ENCODE measurements around the gene ANTXRL. TPM values are rescaled to one million over a fixed set of nuclear protein-coding genes. Genes with fewer than 3 reads are reported as not detected.
"Not testable (repeated sequence)": the region's sequence is repeated elsewhere in the genome, so short reads cannot be mapped to it uniquely, and the experiment has no call there.

The ANTXRL gene
- total RNA-seq, 2 experiments from 2014 or later, result not detected

GRCh38 chr10:46250898-46251856, 35.6 kb upstream of the ANTXRL start:
- Mint-ChIP-seq H3K4me3 (no peak overlapping the region), H3K27me3 (no peaks in the 10 kb centered on the region), H3K36me3 (peaks cover 2% of the 10 kb centered on the region), H3K9me3 (no peaks in the 10 kb centered on the region), H3K4me1 (peaks cover 8% of the 10 kb centered on the region), H3K27ac (no peak overlapping the region)
- no peak for DNase-seq

- no peak for DNase-seq
- no peaks in the 10 kb centered on the region for H3K27me3 Mint-ChIP-seq
- peaks cover 10% of the 10 kb centered on the region for H3K4me1 Mint-ChIP-seq
- no peak overlapping the region for H3K4me3 Mint-ChIP-seq
- peaks cover 2% of the 10 kb centered on the region for H3K36me3 Mint-ChIP-seq
- H3K9me3 Mint-ChIP-seq, result no peaks in the 10 kb centered on the region
- H3K27ac Mint-ChIP-seq, result no peak overlapping the region
Measured at GRCh38 chr10:46251857-46252847, 34.6 kb upstream of the ANTXRL start.

DNA sequence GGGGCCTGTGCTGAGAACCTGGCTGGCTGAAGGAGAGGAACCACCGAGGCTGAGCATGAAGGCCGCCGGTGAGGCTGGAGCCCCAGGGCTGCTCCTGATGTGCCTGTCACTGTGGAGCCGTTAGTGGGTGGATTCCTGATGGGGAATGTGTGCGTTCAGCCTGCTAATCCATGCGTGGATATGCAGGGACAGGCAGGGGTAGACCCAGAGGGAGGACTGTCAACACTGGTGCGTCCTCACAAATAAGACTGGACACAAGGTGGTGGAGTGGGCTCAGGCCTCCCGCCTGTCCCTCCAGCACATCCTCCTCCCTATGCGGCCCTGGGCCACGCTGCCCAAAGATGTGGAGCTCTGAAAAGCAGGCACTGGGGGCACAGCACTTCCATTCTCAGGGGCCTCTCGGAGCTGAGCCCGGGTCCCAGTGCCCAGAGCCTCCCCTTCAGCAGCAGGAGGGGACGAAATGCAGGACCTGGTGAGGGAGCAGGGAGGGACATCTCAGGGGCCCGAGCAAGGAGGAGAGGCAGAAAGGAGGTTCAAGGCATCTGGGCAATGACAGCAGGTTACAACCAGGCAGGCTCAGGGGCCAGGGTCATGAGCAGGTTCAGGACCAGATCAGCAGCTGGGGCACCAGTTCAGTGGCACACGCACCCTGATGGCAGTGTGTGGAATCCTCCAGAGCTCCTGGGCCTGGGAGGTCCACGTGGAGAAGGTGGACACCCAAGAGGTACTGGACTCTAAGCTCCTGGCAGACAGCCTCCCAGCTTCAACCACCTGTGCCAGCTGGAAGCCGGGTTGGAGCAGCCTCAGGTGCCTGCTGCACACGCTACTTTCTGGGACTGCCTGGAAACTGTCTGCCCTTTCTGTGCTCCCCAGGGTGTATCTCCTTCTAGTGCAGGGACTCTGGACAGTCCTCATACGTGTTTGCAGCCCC, 33.5 kb upstream of the ANTXRL start:
- Mint-ChIP-seq H3K4me1 (peaks cover 10% of the 10 kb centered on the region), H3K27ac (no peak overlapping the region), H3K9me3 (no peaks in the 10 kb centered on the region), H3K36me3 (peaks cover 2% of the 10 kb centered on the region), H3K27me3 (no peaks in the 10 kb centered on the region), H3K4me3 (no peak overlapping the region)
- no peak for DNase-seq

GRCh38 chr10:46254007-46254383, 32.8 kb upstream of the ANTXRL start:
- H3K9me3 Mint-ChIP-seq, result no peaks in the 10 kb centered on the region
- H3K27ac Mint-ChIP-seq, result no peak overlapping the region
- no peak overlapping the region for H3K4me3 Mint-ChIP-seq
- peaks cover 15% of the 10 kb centered on the region for H3K4me1 Mint-ChIP-seq
- peaks cover 5% of the 10 kb centered on the region for H3K36me3 Mint-ChIP-seq
- no peaks in the 10 kb centered on the region for H3K27me3 Mint-ChIP-seq
- DNase-seq, result no peak

GRCh38 chr10:46254467-46254866, 32.3 kb upstream of the ANTXRL start:
- Mint-ChIP-seq H3K36me3 (peaks cover 5% of the 10 kb centered on the region), H3K27ac (no peak overlapping the region), H3K9me3 (no peaks in the 10 kb centered on the region), H3K27me3 (no peaks in the 10 kb centered on the region), H3K4me3 (no peak overlapping the region), H3K4me1 (peaks cover 15% of the 10 kb centered on the region)
- no peak for DNase-seq

- H3K27ac Mint-ChIP-seq, H3K9me3 Mint-ChIP-seq, H3K36me3 Mint-ChIP-seq, DNase-seq, H3K4me3 Mint-ChIP-seq, H3K27me3 Mint-ChIP-seq: not testable (repeated sequence)
- H3K4me1 Mint-ChIP-seq, result peaks cover 12% of the 10 kb centered on the region
Measured at GRCh38 chr10:46255210-46255609, 31.6 kb upstream of the ANTXRL start.

DNA sequence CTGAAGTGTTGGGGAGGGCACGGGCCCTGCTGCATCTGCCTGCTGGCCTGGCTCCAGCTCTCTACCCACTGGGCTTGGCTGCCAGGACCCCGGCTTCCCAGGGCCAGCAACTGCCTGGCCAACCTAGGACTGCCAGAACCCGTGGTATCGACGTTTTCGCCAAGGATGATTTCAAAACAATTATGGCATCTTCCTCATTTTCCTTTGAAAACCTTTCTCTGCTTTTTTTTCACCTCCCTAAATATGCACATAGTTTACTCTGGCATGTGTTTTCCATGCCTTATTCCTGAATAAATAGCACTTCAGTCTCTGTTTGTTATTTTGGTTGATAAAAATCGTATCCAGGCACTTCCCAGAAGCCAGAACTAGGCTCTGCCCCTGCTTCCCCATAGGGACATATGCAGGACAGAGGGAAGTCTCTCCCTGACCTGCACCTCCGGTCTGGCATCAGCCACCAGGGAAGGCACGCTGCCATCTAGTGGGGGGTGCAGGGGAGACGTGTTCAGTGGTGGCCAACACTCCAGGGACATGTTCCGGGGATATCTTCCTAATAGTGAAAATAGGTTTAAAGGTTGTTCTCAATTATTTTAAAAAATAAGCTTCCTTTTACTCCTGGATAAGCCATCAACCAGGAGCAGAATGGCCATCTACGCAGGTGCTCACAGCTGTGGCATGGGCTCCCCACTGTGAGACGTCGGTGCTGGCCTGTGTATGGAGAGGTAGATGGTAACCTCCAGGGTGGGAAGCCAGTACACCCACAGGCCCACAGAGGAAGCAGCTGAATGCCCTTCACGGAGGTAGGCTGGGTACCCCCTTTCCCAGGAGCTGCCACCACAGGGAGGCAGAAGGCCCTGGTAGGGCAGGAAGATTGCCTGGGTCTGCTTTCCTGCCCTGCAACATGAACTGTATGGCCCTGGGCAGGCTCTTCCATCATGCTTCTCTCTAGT, 30.7 kb upstream of the ANTXRL start:
- peaks cover 7% of the 10 kb centered on the region for H3K36me3 Mint-ChIP-seq
- H3K4me1 Mint-ChIP-seq, result peaks cover 16% of the 10 kb centered on the region
- H3K27ac Mint-ChIP-seq, result peak overlapping the region; percentile 35

GRCh38 chr10:46257099-46257498, 29.7 kb upstream of the ANTXRL start:
- Mint-ChIP-seq H3K27me3 (no peaks in the 10 kb centered on the region), H3K27ac (no peak overlapping the region), H3K9me3 (no peaks in the 10 kb centered on the region), H3K36me3 (peaks cover 14% of the 10 kb centered on the region), H3K4me3 (no peak overlapping the region), H3K4me1 (peaks cover 20% of the 10 kb centered on the region)
- no peak for DNase-seq

More for the DNA sequence above, 30.7 kb upstream of the ANTXRL start:
- Mint-ChIP-seq H3K27me3 (no peaks in the 10 kb centered on the region), H3K9me3 (no peaks in the 10 kb centered on the region), H3K4me3 (no peak overlapping the region)
- DNase-seq, result peak; percentile 53

DNA sequence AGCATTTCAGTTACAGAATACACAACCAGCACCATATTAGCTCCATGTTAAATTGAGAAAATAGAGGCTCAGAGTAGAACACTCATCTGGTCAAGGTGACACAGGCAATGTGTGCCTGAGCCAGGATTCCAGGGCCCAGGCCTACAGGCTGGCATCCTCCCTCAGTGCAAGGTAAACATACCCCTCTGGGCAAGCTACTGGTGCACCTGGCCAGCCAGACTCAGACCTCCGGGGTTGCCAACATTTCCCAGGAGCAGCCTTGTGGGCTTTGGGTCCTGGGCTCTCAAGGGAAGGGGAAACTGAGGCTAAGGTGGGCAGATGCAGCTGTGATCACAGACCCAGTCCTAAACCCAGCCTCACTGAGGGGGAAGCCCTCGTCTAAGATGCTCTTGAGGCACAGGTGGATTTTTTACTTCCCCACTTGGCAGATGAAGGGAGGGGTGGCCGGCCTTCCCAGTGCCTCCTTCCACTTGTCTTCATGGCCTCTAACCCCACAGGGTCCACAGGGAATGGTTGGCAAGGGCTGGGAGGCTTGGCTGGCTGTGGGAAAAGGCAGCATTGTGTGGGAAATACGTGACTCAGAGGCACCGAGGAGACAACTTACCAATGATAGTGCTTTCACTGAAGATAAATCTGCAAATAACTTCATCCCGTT, 23.8 kb upstream of the ANTXRL start:
- not testable (repeated sequence) for H3K4me3 Mint-ChIP-seq, H3K9me3 Mint-ChIP-seq, H3K27ac Mint-ChIP-seq, DNase-seq, H3K27me3 Mint-ChIP-seq
- H3K36me3 Mint-ChIP-seq, result peaks cover 12% of the 10 kb centered on the region
- H3K4me1 Mint-ChIP-seq, result peaks cover 18% of the 10 kb centered on the region

GRCh38 chr10:46263831-46264268, 22.9 kb upstream of the ANTXRL start:
- Mint-ChIP-seq H3K9me3 (no peaks in the 10 kb centered on the region), H3K27me3 (no peaks in the 10 kb centered on the region), H3K36me3 (peaks cover 9% of the 10 kb centered on the region), H3K4me1 (peaks cover 15% of the 10 kb centered on the region), H3K4me3 (no peak overlapping the region), H3K27ac (no peak overlapping the region)
- DNase-seq, result no peak

DNA sequence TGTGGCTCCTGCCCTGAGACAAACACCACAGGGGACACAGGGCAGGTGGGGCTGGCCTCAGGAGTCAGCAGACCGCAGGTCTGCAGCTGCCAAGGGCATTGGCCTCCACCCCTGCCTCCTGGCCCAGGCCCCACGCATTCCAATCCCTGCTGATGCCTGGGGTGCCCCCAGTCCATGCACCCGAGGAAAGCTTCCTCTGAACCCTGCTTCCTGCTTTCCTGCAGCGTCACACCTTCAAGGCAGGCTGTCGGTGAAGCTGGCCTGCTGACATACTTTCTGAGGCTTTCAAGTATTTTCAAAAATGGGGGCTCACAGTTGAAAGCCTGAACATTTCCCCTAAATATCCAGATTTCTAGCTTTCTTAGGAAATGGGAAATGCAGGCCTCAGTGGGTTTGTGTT, 22.5 kb upstream of the ANTXRL start:
- Mint-ChIP-seq H3K27me3 (no peaks in the 10 kb centered on the region), H3K36me3 (peaks cover 9% of the 10 kb centered on the region), H3K4me1 (peaks cover 14% of the 10 kb centered on the region), H3K9me3 (no peaks in the 10 kb centered on the region), H3K4me3 (no peak overlapping the region), H3K27ac (no peak overlapping the region)
- DNase-seq, result no peak

DNA sequence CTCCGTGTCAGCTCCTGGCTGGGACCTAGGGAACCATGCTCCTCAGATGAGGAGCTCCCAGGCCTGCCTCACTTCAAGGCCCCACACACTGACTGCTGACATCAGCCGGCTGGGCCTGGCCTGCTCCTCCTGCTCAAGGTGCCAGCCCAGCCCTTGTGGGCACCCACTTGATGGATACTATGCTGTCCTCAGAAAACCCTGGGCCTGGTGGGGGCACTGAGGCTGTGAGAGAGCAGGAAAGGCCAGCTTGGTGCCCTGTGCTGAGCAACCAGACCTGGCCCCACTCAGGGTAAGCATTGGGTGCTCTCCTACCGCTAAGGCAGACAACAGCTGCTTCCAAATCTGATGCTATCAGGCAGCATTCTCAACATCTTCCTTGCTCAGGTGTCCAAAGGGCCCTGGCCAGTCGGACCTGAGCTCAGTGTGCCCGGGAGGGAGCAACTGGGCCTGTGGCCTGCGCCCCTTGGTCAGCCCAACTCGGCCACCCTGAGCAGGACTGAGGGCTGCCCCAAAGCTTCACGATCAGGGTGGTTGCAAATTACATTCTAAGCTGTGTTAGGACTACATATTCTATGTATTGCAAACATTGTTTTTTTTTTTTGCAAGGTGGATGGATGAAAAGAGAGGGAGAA, 21.9 kb upstream of the ANTXRL start:
- no peaks in the 10 kb centered on the region for H3K27me3 Mint-ChIP-seq
- H3K4me1 Mint-ChIP-seq, result peaks cover 14% of the 10 kb centered on the region
- H3K4me3 Mint-ChIP-seq, result no peak overlapping the region
- peaks cover 9% of the 10 kb centered on the region for H3K36me3 Mint-ChIP-seq
- H3K27ac Mint-ChIP-seq, result no peak overlapping the region
- DNase-seq, result no peak
- no peaks in the 10 kb centered on the region for H3K9me3 Mint-ChIP-seq
